PC-3 (cell line): ENCODE results near the gene GOSR1.
"Not testable (repeated sequence)": the region's sequence is repeated elsewhere in the genome, so short reads cannot be mapped to it uniquely, and the experiment has no call there.

Experiments
- CTCF ChIP-seq: fragments of 300-600 bp; sonication (generic); conservative IDR thresholded peaks from 2 replicates; pipeline ENCODE4 v1.5.1; 2017; ENCODE audit warnings: antibody characterized with exemption, low read depth, mild to moderate bottlenecking, low read length
- EZH2 ChIP-seq: fragments of 300-600 bp; sonication (generic); IDR thresholded peaks from one replicate; pipeline ENCODE4 v1.6.1; 2017; ENCODE audit warnings: antibody characterized with exemption, mild to moderate bottlenecking, low read length; ENCODE audit not compliant: unreplicated experiment
- EZH2phosphoT487 ChIP-seq: fragments of 300-600 bp; sonication (generic); IDR thresholded peaks from 2 replicates; pipeline ENCODE4 v1.6.1; 2018; ENCODE audit warnings: mild to moderate bottlenecking, antibody characterized with exemption, low read length, borderline replicate concordance

- not testable (repeated sequence) for TF ChIP-seq CTCF, EZH2, EZH2phosphoT487
These were observed 74.2 kb downstream of the GOSR1 start for GRCh38 chr17:30551274-30551995.
